Measurements from ENCODE around the gene CHAC2.
"Not testable (repeated sequence)": the region's sequence is repeated elsewhere in the genome, so short reads cannot be mapped to it uniquely, and the experiment has no call there.

CHAC2 gene

DNA sequence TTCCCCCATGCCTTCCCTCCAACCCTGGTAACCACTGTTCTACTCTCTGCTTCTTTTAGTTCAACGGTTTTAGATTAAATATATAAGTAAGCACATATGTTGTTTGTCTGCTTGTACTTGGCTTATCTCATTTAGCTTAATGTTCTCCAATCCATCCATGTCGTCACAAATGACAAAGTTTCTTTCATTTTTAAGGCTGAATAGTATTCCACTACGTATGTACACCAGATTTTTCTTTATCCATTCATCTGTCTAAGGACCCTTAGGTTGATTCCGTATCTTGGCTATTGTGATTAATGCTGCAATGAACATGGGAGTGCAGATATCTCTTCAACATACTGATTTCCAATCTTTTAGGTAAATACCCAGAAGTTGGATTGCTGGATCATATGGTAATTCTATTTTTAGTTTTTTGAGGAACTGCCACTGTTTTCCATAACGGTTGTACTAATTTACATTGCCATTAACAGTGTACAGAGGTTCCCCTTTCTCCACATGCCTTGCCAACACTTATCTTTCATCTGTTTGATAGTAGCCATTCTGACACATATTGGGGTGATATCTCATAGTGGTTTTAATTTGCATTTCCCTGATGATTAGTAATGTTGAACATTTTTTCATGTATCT, 11.0 kb downstream of the CHAC2 start:
- no peak for DNase-seq (ENCODE audit: low spot score)

DNA sequence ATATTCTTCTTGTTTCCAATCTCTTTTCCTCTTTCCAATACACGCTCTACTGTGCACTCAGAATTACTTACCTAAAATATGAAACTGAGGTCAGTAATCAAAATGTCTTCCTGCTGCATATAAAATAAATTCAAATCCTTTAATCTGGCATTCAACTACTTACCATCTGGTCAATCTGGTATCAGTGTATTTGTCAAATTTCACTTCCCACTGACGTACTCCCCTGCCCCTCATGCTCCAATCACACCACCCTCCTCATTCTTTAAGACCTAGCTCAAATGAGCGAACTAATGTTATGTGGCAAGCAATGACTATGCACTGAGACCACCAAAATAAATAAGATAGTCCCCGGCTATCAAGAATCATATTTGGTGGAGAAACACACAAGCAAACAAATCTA, 12.5 kb downstream of the CHAC2 start:
- DNase-seq (ENCODE audit: low spot score) = no peak

DNA sequence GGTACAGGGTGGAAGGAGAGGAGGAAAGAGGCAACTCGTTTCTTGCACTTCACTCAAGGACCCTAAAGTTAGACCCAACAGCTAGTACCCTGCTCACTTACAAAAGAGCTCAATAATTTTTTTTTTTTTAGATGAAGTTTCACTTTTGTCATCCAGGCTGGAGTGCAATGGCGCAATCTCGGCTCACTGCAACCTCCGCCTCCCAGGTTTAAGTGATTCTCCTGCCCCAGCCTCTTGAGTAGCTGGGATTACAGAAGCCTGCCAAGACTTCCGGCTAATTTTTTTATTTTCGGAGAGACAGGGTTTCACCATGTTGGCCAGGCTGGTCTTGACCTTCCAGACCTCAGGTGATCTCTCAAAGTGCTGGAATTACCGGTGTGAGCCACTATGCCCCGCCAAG, 15.1 kb downstream of the CHAC2 start:
- no peak for DNase-seq (ENCODE audit: low spot score)

DNA sequence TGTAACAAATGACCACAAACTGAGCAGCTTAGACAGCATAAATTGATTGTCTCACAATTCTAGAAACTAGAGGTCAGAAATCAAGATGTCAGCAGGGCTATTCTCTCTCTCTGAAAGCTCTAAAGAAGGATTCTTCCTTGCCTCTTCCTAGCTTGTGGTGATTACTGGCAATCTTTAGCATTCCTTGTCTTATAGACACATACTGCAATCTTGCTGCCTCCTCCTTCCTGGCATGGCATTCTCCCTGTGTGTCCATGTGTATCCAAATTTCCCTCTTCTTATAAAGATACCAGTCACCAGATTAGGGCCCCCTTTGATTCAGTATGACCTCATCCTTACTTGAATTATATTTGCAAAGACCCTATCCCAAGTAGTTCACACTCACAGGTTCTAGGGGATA, 16.8 kb downstream of the CHAC2 start:
- no peak for DNase-seq (ENCODE audit: low spot score)

DNA sequence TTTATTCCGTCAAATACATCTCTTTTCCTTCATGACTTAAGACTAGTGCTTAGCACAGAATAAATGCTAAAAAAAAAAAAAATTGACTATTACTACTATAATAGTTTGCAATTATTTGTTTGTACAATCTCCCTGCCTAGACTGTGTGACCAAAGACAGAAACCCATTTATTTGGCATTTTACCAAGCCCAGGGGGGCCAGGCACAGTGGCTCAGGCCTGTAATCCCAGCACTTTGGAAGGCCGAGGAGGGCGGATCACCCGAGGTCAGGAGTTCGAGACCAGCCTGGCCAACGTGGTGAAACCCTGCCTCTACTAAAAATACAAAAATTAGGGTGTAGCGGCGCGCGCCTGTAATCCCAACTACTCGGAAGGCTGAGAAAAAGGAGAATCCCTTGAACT, 17.8 kb downstream of the CHAC2 start:
- no peak for DNase-seq (ENCODE audit: low spot score)

DNA sequence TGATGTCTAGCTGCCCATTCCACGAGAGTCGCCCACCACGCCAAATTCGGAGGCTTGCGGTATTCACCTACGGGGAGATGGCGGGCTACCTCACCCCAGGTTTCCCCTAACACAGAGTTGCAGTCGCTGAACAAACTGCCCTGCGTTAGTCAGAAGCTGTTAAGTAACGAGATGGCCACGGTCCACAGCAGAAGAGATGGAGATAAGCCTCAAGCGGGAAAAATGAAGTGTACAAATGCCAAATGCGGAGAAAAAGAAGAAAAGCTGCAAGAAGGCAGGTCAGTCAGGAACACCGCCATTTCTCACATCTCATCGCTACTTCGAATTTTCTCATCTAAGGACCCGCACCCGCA, 18.7 kb downstream of the CHAC2 start:
- DNase-seq (ENCODE audit: low spot score) = peak; percentile 69

DNA sequence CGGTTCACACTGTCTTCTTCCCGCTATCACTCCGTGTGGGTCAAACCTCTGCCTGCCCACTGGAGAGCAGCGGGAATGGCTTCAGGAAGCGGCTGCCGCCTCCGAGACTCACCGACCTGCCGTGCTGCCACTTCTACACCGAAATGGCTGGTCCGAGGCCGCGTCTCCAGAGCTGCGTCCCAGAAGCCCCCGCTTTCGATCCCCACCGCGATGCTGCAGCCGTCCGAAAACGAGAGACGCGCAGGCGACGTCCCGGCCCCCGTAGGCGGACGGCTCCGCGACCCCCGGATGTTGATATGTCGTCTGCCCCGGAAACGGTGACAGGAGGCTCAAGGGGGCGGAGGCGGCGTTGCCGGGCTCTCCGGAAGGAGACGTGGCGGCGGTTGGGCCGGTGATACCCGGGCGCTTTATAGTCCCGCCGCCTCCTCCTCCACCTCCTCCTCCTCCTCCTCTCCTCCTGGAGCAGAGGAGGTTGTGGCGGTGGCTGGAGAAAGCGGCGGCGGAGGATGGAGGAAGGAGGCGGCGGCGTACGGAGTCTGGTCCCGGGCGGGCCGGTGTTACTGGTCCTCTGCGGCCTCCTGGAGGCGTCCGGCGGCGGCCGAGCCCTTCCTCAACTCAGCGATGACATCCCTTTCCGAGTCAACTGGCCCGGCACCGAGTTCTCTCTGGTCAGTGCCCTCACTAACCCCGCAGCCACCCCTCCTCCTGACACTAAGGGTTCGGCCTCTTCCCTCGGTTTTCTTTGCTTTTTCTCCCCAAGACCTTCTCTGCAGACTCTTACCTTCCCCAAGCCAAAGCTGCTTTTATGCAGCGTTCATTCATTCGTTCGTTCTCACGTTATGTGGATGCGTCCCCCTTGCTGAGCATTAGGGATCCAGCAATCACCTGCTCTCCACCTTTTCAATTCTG, 19.4 kb downstream of the CHAC2 start, which contains the start of the genes ASB3 and ERLEC1:
Gene ASB3, minus strand, starts transcription at position 249 of the 909 bp plus-strand sequence. CDS start 21,381 bp downstream, outside the sequence.
Gene ERLEC1, plus strand, starts transcription at position 340 of the 909 bp plus-strand sequence. Its CDS starts 167 bp downstream, at position 507.
- peak; percentile 94 for DNase-seq (ENCODE audit: low spot score)

DNA sequence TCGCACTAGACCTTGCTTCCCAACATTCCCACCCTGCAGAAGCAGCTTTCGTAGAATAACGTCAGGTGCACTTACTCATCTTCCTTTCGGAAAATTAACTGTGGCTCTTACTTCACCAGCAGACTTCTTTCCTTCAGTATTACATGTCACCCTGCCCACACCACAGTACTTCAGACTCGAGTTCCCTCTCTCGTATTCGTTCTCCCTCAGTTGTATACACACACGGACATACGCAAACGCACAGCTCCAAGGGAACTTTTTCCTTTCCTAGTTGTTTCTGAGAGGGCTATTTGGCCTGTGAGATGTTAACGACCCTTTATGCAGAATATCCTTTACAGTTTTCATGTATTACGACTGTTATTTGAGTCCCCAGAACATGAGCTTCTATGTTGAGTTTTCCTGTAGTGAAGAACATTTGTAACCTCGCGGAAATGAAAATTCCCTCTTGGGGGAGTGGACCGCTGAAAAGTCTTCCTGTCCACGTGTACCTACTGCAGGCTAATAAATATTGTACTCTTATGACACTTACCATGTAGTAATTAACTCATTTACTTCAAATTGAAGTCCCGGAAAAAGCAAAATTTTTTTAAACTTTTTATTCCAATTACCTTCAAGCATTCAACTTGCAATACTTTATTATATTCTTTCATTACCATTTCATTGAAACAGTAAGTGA, 20.1 kb downstream of the CHAC2 start:
- no peak for DNase-seq (ENCODE audit: low spot score)

DNA sequence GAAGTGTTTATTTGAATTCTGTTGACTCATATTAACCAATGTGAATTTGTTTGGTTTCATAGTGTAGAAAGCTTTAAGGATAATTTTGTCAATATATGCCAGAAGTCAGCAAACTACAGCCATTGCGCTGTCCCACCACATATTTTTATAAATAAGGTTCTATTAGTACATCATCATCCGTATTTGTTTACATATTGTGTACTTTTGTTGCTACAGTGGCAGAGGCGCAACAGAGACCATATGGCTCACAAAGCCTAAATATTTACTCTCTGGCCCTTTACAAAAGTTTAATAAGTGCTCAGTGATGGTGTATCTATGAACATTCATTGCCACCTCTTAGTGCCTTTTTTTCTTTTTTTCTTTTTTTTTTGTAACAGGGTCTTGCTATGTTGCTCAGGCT, 25.7 kb downstream of the CHAC2 start:
- no peak for DNase-seq (ENCODE audit: low spot score)

DNA sequence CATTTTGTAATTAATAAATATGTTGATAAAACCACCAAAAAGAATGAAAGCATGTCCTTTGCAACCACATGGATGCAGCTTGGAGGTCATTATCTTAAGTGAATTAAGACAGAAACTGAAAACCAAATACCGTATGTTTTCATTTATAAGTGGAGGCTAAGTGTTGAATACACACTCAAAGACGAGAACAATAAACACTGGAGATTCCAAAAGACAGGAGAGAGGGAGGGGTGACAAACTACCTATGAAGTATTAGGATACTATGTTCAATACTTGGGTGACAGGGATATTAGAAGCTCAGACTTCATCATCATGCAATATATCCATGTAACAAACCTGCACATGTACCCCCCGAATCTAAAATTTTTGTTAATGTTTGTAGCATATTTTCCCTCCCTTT, 26.2 kb downstream of the CHAC2 start:
- no peak for DNase-seq (ENCODE audit: low spot score)

DNA sequence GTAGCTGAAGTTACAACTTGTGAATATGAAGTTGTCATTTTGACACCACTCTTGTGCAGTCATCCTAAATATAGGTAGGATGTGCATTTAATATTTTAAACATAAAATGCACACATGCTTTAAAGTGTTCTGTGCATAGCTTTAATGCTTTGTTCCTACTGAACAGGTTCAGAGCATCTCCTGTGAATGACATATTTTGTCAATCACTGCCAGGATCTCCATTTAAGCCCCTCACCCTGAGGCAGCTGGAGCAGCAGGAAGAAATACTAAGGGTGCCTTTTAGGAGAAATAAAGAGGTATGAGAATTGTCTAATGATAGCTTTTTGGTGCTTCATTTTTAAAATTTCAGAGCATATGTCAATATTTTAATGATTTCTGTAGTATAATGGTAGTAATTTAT, 33.9 kb downstream of the CHAC2 start:
- DNase-seq (ENCODE audit: low spot score) = no peak

DNA sequence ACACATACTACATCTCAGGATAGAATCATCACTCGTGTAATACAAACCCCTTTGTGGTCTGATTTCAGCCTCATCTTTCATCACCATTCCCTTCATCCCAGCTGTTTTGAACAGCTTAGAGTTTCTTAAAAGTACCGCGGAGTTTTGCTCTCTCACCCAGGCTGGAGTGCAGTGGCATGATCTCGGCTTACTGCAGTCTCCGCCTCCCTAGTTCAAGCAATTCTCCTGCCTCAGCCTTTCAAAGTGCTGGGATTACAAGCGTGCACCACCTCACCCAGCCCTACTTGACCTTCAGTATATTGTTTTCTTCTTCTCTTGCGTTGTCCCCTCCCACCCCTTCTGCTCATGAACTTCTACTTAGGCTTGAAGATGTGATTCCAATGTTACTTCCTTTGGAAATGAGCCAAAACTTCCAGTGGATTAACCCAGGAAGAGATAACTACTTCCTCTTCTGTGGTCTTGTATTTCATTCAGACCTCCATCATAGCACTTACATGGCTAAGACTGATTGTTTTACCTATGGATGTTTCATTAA, 35.1 kb downstream of the CHAC2 start:
- no peak for DNase-seq (ENCODE audit: low spot score)

DNA sequence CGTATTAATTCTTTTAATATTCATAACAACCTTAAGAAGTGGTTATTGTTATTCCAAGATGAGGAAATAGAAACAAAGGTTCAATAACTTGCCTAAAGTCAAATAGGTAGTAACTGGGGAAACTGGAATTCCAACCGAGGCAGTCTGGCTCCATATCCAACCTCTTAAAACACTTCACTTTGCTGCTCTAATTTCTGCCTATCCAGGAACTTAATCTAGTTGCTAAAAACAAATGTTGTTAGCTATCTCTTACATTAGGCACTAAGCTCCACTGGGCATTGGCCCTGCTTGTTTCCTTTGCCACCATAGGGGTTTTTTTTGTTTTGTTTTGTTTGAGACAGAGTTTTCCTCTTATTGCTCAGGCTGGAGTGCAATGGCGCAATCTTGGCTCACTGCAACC, 44.0 kb downstream of the CHAC2 start:
- no peak for DNase-seq (ENCODE audit: low spot score)

DNA sequence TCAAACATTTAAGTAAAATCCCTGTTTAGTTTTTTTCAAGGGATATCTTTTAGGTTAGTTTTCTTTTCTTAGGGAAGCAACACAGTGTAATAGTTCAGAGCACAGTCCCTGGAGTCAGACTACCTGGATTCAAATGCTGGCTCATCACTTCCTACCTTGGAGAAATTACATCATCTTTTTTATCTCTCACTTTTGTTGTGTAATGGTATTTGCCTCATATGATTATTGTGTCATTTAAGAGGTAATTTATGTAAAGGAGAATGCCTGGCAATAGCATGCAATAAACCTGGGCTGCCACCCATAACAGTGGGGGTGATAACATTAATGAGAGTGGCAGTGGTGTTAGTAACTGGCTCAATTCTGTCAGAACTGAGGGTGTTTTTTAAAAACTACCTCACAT, 45.5 kb downstream of the CHAC2 start:
- no peak for DNase-seq (ENCODE audit: low spot score)

DNA sequence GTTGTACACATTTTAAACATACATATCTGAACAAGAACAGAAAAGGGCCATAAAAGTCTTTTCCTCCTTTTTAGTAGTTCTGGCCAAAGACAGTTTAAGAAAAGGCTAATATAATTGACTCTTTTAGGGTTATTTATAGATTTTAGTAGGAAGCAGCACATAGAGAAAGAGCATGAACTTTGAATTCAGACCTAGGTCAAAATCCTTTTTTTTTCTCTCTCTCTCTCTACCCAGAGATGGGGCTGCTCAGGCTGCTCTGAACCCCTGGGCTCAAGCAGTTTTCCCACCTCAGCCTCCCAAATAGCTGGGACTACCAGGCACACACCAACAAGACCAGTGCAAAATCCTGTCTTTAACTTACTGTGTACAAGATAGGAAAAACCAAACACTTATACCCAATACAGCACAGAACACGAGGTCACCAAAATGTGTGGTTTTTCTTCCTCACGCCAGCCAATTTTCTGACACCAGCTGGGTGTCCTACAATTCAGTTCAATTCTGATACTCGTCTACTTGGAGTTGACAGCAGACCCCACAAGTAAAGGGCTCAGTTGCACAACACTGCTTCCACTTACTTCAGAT, 51.3 kb downstream of the CHAC2 start:
- no peak for DNase-seq (ENCODE audit: low spot score)

DNA sequence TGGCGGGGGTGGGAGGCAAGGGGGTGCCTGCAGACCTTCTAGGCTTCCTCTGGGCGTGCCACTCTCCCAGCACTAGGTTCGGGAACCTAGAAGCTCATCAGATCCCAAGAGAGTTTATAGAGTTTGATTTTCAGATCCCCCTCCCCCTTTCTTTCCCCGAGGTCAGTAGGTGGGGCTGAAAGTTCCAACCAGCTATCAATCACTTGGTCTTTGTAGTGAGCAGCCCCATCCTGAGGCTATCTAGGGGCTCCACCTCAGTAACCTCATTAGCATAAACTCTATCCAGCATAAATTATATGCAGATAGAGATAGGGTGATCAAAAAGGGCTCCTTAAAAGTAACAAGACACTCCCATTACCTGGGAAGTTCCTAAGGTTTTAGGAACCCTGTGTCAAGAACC, 52.0 kb downstream of the CHAC2 start:
- DNase-seq (ENCODE audit: low spot score) = no peak

DNA sequence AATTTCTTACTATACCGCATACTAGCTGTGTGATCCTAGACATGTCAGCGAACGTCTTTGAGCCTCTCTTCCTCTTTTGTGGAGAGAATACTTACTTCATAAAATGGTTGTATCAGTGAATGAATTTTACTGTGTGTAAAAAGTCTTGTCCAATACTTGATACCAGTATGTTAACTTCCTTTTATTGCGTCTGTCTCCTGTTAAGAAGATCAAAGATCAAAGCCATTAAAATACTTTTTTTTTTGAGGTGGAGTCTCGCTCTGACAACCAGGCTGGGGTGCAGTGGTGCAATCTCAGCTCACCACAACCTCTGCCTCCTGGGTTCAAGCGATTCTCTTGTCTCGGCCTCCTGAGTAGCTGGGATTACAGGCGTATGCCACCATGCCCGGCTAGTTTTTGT, 52.4 kb downstream of the CHAC2 start:
- no peak for DNase-seq (ENCODE audit: low spot score)

DNA sequence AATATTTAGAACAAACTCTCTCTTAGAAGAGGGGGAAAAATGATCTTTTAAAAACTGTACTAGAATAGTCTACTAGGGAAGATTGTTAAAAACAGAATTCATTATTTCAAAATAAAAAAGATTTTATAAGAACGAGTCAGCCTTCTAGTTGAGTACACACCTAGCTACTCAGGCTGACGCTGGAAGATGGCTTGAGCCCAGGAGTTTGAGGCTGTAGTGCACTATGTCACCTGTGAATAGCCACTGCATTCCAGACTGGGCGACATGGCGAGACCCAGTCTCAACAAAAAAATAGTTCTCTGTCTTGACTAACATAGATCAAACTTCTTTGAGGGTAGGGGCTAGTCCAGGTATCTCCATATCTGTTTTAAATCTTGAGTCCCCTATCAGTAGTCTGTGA, 53.1 kb downstream of the CHAC2 start:
- DNase-seq (ENCODE audit: low spot score) = no peak

DNA sequence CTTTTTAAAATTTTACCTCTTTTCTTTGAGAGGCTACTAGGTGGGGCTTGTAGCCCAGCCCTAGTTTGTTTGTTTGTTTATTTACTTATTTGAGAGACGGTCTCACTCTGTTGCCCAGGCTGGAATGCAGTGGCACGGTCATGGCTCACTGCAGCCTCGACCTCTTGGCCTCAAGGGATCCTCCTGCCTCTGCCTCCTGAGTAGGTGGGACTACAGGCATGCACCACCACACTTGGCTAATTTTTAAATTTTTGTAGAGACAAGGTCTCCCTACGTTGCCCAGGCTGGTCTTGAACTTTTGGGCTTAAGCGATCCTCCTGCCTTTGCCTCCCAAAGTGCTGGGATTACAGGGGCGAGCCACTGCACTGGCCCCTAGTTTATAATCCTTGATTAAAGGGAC, 54.2 kb downstream of the CHAC2 start:
- DNase-seq (ENCODE audit: low spot score) = no peak

DNA sequence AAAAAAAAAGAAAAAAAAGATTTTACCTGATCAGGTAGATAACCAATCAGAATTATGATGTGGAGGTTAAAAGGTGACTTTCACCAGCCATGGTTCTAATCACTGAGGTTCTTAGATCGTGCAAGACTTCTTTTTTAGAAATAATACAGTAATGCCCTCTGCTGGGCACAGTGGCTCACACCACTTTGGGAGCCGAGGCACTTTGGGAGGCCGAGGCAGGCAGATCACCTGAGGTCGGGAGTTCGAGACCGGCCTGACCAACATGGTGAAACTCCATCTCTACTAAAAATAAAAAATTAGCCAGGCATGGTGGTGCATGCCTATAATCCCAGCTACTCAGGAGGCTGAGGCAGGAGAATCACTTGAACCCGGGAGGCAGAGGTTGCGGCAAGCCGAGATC, 56.0 kb downstream of the CHAC2 start:
- DNase-seq (ENCODE audit: low spot score) = not testable (repeated sequence)

Measured in left forelimb (tissue), 1 donor.